Prostate gland (tissue), 2 donors: ENCODE measurements around the gene SLC39A11.

Experiments
- POLR2A ChIP-seq: fragments of 450-650 bp; IDR thresholded peaks from one replicate; pipeline ENCODE4 v1.6.1; 2016; ENCODE audit warnings: antibody characterized with exemption, mild to moderate bottlenecking
- POLR2AphosphoS5 ChIP-seq: sonication (generic); formaldehyde crosslinking; IDR thresholded peaks from one replicate; pipeline ENCODE4 v1.6.1; 2017; ENCODE audit warnings: antibody characterized with exemption
- TF ChIP-seq, protein P1 (sequence below), 4 experiments: fragments of 200-600 bp in 2 of 4; fragments of 450-650 bp in 2 of 4; sonication (generic) in 2 of 4; IDR thresholded peaks; 1 replicate in 3 of 4; 2 replicates in 1 of 4; pipeline ENCODE4 v1.5.1; 2016 to 2019; ENCODE audit warnings: antibody characterized with exemption in 4 of 4, mild to moderate bottlenecking in 2 of 4, moderate library complexity in 2 of 4

DNA sequence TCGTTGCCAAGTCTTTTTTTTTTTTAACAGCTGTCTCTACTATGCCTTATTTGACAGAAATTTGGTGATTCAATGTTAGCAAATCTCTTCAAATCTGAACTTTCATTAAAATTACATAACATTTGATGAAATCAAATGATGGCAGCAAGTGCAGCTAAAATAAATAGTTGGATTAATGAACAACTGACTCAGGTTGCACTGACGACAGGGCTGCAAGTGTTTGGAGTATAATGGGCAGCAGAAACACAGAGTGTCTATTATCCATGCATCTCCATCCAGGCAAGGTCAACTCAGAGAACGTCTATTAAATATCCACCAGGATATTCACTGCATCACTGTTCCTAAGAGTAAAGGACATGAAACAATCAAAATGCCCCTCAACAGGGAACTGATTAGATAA is 109.8 kb downstream of the SLC39A11 start:
- TF ChIP-seq, protein P1, sequence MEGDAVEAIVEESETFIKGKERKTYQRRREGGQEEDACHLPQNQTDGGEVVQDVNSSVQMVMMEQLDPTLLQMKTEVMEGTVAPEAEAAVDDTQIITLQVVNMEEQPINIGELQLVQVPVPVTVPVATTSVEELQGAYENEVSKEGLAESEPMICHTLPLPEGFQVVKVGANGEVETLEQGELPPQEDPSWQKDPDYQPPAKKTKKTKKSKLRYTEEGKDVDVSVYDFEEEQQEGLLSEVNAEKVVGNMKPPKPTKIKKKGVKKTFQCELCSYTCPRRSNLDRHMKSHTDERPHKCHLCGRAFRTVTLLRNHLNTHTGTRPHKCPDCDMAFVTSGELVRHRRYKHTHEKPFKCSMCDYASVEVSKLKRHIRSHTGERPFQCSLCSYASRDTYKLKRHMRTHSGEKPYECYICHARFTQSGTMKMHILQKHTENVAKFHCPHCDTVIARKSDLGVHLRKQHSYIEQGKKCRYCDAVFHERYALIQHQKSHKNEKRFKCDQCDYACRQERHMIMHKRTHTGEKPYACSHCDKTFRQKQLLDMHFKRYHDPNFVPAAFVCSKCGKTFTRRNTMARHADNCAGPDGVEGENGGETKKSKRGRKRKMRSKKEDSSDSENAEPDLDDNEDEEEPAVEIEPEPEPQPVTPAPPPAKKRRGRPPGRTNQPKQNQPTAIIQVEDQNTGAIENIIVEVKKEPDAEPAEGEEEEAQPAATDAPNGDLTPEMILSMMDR (IDR thresholded peaks at IDR 0.05), result no peak
- TF ChIP-seq POLR2A (no peak), POLR2AphosphoS5 (no peak)
